C4-2B (cell line): ENCODE measurements around the gene PARP16.

Experiments
- H3K27ac ChIP-seq: fragments of 450-650 bp; 2 replicates; pipeline ENCODE4 v1.5.1; 2017
- CTCF ChIP-seq: fragments of 450-650 bp; conservative IDR thresholded peaks from 2 replicates; pipeline ENCODE4 v1.5.1; 2017; ENCODE audit warnings: mild to moderate bottlenecking
- ZFX ChIP-seq: fragments of 450-650 bp; IDR thresholded peaks from 2 replicates; pipeline ENCODE4 v1.6.1; 2017

Gene PARP16

GRCh38 chr15:65326818-65327217 lies 40.1 kb upstream of the PARP16 start:
- TF ChIP-seq ZFX (no peak), CTCF (no peak)

GRCh38 chr15:65326117-65326526 lies 39.4 kb upstream of the PARP16 start:
- H3K27ac ChIP-seq, result peak overlapping the region; percentile 28
- TF ChIP-seq ZFX (no peak), CTCF (no peak)

More at GRCh38 chr15:65326818-65327217, 40.1 kb upstream of the PARP16 start:
- H3K27ac ChIP-seq, result peak overlapping the region; percentile 28

GRCh38 chr15:65323071-65323511 lies 36.4 kb upstream of the PARP16 start:
- H3K27ac ChIP-seq, result no peak overlapping the region
- TF ChIP-seq CTCF (no peak), ZFX (no peak)

GRCh38 chr15:65318870-65319356 lies 32.2 kb upstream of the PARP16 start:
- TF ChIP-seq CTCF (peak; percentile 91), ZFX (no peak)
- no peak overlapping the region for H3K27ac ChIP-seq

- no peak overlapping the region for H3K27ac ChIP-seq
- TF ChIP-seq CTCF, result no peak
These were observed 25.8 kb upstream of the PARP16 start for GRCh38 chr15:65312400-65312916.

GRCh38 chr15:65311760-65312159 lies 25.1 kb upstream of the PARP16 start:
- no peak overlapping the region for H3K27ac ChIP-seq
- TF ChIP-seq CTCF (no peak), ZFX (no peak)

GRCh38 chr15:65310431-65311137 lies 23.9 kb upstream of the PARP16 start:
- TF ChIP-seq CTCF (no peak), ZFX (no peak)
- no peak overlapping the region for H3K27ac ChIP-seq
